OCI-LY1 (cell line): ENCODE measurements around the gene SLC9A7.

Experiments used
- EZH2 ChIP-seq: fragments of 200-600 bp; sonication (generic), shearing (Covaris generic); IDR thresholded peaks from 2 replicates; pipeline ENCODE4 v1.8.0; 2017; ENCODE audit warnings: borderline replicate concordance, mixed run types, mild to moderate bottlenecking, antibody characterized with exemption, low read length, moderate library complexity, mixed read lengths
- TF ChIP-seq, protein P1 (sequence below): fragments of 200-600 bp; sonication (generic), shearing (Covaris generic); IDR thresholded peaks from 2 replicates; pipeline ENCODE4 v1.5.1; 2017; ENCODE audit warnings: mild to moderate bottlenecking, antibody characterized with exemption, low read length, moderate library complexity, mixed read lengths

DNA sequence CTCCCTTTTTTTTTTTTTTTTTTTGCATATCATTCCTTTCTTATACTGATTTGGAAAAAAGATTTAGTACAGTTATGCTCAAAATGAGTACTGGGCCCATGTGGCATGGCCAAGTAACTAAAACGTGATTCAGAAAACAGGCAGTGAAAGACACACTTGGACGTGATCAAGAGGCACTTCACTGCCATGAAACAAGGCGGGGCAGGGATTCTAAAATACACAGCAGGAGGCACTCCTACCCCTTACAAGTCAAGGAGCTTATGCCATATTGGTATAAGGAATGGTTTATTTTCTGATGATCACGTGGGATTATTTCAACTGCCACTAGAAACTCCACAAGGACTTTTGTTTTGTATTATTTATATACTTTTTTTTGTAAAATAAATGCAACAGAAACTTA lies 113.3 kb downstream of the SLC9A7 start:
- TF ChIP-seq EZH2, result no peak
- TF ChIP-seq, protein P1, sequence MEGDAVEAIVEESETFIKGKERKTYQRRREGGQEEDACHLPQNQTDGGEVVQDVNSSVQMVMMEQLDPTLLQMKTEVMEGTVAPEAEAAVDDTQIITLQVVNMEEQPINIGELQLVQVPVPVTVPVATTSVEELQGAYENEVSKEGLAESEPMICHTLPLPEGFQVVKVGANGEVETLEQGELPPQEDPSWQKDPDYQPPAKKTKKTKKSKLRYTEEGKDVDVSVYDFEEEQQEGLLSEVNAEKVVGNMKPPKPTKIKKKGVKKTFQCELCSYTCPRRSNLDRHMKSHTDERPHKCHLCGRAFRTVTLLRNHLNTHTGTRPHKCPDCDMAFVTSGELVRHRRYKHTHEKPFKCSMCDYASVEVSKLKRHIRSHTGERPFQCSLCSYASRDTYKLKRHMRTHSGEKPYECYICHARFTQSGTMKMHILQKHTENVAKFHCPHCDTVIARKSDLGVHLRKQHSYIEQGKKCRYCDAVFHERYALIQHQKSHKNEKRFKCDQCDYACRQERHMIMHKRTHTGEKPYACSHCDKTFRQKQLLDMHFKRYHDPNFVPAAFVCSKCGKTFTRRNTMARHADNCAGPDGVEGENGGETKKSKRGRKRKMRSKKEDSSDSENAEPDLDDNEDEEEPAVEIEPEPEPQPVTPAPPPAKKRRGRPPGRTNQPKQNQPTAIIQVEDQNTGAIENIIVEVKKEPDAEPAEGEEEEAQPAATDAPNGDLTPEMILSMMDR, result no peak
